Panc1 (cell line): Measurements from ENCODE around the gene GPC3. TPM values are rescaled to one million over a fixed set of nuclear protein-coding genes. Genes with fewer than 3 reads are reported as not detected.

Experiments
- ATAC-seq: fragments of 200-7000 bp; cut with Tn5 transposase; 2 replicates; pipeline ENCODE4 v1.9.1; 2020; ENCODE audit warnings: mild to moderate bottlenecking, moderate library complexity
- BruUV-seq: library from RNA; stranded (reverse); fragments of 400-500 nt; replicated peaks from 2 replicates; lab custom pipeline; 2021; lab: Mats Ljungman, UMichigan
- CTCF ChIA-PET: fragments of 300-600 bp; sonication (Branson Sonifier 250); formaldehyde crosslinking; loops from one replicate; lab custom pipeline; 2022; ENCODE audit warnings: antibody characterized with exemption; lab: Charles Lee
- POLR2A ChIA-PET: fragments of 300-600 bp; sonication (Branson Sonifier 250); formaldehyde crosslinking; loops from one replicate; lab custom pipeline; 2022; ENCODE audit warnings: antibody characterized with exemption; lab: Charles Lee
- DNase-seq: peaks from one replicate; pipeline ENCODE4 v3.0.0-alpha.2; 2010; ENCODE audit warnings: low read depth, low spot score
- H3K27ac ChIP-seq: 2 replicates; pipeline ENCODE4 v1.5.1; 2011; ENCODE audit warnings: mild to moderate bottlenecking, low read length, inconsistent platforms
- H3K27me3 ChIP-seq: fragments of 200-500 bp; sonication (Bioruptor generic); 2 replicates; pipeline ENCODE4 v1.6.0; 2014; ENCODE audit warnings: low read length, inconsistent platforms; ENCODE audit not compliant: control insufficient read depth, insufficient read depth
- H3K36me3 ChIP-seq: fragments of 200-500 bp; sonication (Bioruptor generic); 2 replicates; pipeline ENCODE4 v1.5.1; 2014; ENCODE audit warnings: inconsistent platforms, mild to moderate bottlenecking, low read length, moderate library complexity; ENCODE audit not compliant: control insufficient read depth, insufficient read depth
- H3K4me1 ChIP-seq: 2 replicates; pipeline ENCODE4 v1.5.1; 2011; ENCODE audit warnings: inconsistent platforms, mild to moderate bottlenecking, low read length, moderate library complexity; ENCODE audit not compliant: control insufficient read depth, insufficient read depth
- H3K4me3 ChIP-seq, 2 experiments: 2 replicates each; pipeline ENCODE4 v1.5.1; 2011 to 2012; ENCODE audit warnings: low read depth in 2 of 2, low read length in 2 of 2, mild to moderate bottlenecking in 2 of 2, inconsistent platforms in 1 of 2, moderate library complexity in 1 of 2
- H3K9me3 ChIP-seq: fragments of 200-500 bp; sonication (Bioruptor generic); 2 replicates; pipeline ENCODE4 v1.5.1; 2014; ENCODE audit warnings: low read depth, mild to moderate bottlenecking, inconsistent platforms, low read length, moderate library complexity; ENCODE audit not compliant: control insufficient read depth, insufficient read depth
- CTCF ChIP-seq: fragments of 450-650 bp; IDR thresholded peaks from 2 replicates; pipeline ENCODE4 v1.5.1; 2017; ENCODE audit warnings: mild to moderate bottlenecking
- POLR2AphosphoS5 ChIP-seq: IDR thresholded peaks from 2 replicates; pipeline ENCODE4 v1.6.1; 2012; ENCODE audit warnings: mild to moderate bottlenecking, low read depth, low read length, moderate library complexity
- REST ChIP-seq, 2 experiments: IDR thresholded peaks; 2 replicates each; pipeline ENCODE4 v1.6.1; 2011 to 2012; ENCODE audit warnings: low read depth in 2 of 2, control low read depth in 1 of 2, low read length in 1 of 2, mild to moderate bottlenecking in 1 of 2, moderate library complexity in 1 of 2; ENCODE audit not compliant: insufficient read depth in 1 of 2
- SIN3A ChIP-seq: IDR thresholded peaks from 2 replicates; pipeline ENCODE4 v1.6.1; 2012; ENCODE audit warnings: low read depth, mild to moderate bottlenecking, low read length, moderate library complexity, borderline replicate concordance; ENCODE audit not compliant: insufficient read depth
- TCF7L2 ChIP-seq: IDR thresholded peaks from 2 replicates; pipeline ENCODE4 v1.6.1; 2011; ENCODE audit warnings: mild to moderate bottlenecking, low read depth, low read length, inconsistent platforms
- in situ Hi-C: cut with HindIII; loops from 2 replicates; pipeline ENCODE4 v1.10.0; 2016; ENCODE audit warnings: low sequenced_read_pairs, low pct_unique_long_range_greater_than_20kb
- intact Hi-C: fragments of 100-400 bp; cut with micrococcal nuclease; formaldehyde crosslinking; loops from one replicate; pipeline ENCODE4 v1.10.0; 2022; ENCODE audit not compliant: unreplicated experiment
- total RNA-seq: library from RNA; stranded (reverse); gene quantifications from one replicate; pipeline ENCODE4 v1.2.1, GENCODE V29; 2021; ENCODE audit not compliant: unreplicated experiment

The GPC3 gene
- total RNA-seq, 1 experiment from 2014 or later, result 0.95 TPM

DNA sequence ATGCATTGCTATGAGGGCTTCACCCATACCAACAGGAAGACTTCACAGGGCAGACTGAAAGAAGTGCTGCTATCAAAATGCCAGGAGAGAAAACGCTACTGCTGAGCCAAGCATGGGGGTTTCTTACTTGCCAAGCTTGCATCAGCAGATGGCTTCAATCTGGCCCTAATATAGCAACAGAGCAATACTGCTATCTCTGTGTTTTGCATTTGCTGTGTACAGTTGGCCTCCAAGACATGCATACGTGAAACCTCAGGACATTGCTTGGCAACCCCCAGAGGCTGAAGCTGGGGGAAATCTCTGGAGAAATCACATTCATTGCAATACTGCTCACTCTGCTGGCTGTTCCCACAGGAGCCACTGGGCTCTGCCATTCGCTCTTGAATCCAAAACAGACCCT, 442.9 kb downstream of the GPC3 start:
- in situ Hi-C loops, result no loop called here
- no TSS peak for BruUV-seq
- no peak overlapping the region for H3K27ac ChIP-seq
- no peaks in the 10 kb centered on the region for H3K9me3 ChIP-seq
- no peak overlapping the region for H3K4me3 ChIP-seq
- no peaks in the 10 kb centered on the region for H3K27me3 ChIP-seq
- intact Hi-C loops, result no loop called here
- CTCF ChIA-PET, result no interaction called here
- no peaks in the 10 kb centered on the region for H3K4me1 ChIP-seq
- TF ChIP-seq CTCF, result no peak
- POLR2A ChIA-PET, result no interaction called here
- ATAC-seq (no peak), DNase-seq (no peak)
- no peaks in the 10 kb centered on the region for H3K36me3 ChIP-seq

GRCh38 chrX:133541021-133541420, 444.4 kb downstream of the GPC3 start:
- BruUV-seq, result no TSS peak
- Histone ChIP-seq H3K4me1 (no peaks in the 10 kb centered on the region), H3K4me3 (no peak overlapping the region), H3K27ac (no peak overlapping the region), H3K27me3 (no peaks in the 10 kb centered on the region), H3K36me3 (no peaks in the 10 kb centered on the region), H3K9me3 (no peaks in the 10 kb centered on the region)
- ATAC-seq (no peak), DNase-seq (no peak)
- intact Hi-C loops, result no loop called here
- TF ChIP-seq POLR2AphosphoS5, result no peak
- no peak for TF ChIP-seq TCF7L2
- no peak for TF ChIP-seq CTCF
- no peak for TF ChIP-seq SIN3A
- no peak for TF ChIP-seq REST (IDR thresholded peaks at IDR 0.05; ENCODE audit: insufficient read depth in 1 of 2, low read depth in 2 of 2, low read length in 1 of 2)
- in situ Hi-C loops, result no loop called here
- ChIA-PET POLR2A (no interaction called here), CTCF (no interaction called here)

GRCh38 chrX:133538148-133538547, 447.2 kb downstream of the GPC3 start:
- in situ Hi-C loops (no loop called here), intact Hi-C loops (no loop called here)
- POLR2A ChIA-PET, result no interaction called here
- H3K27me3 ChIP-seq, result no peaks in the 10 kb centered on the region
- ATAC-seq (no peak), DNase-seq (no peak)
- CTCF ChIA-PET, result no interaction called here
- H3K4me3 ChIP-seq, result no peak overlapping the region
- H3K4me1 ChIP-seq, result no peaks in the 10 kb centered on the region
- no peak for TF ChIP-seq TCF7L2
- TF ChIP-seq POLR2AphosphoS5, result no peak
- TF ChIP-seq REST (IDR thresholded peaks at IDR 0.05; ENCODE audit: insufficient read depth in 1 of 2, low read depth in 2 of 2, low read length in 1 of 2), result no peak
- TF ChIP-seq SIN3A, result no peak
- TF ChIP-seq CTCF, result no peak
- BruUV-seq, result no TSS peak
- no peaks in the 10 kb centered on the region for H3K36me3 ChIP-seq
- no peaks in the 10 kb centered on the region for H3K9me3 ChIP-seq
- H3K27ac ChIP-seq, result no peak overlapping the region
